ENCODE results near the gene ATP10A. TPM values are rescaled to one million over a fixed set of nuclear protein-coding genes. Genes with fewer than 3 reads are reported as not detected.
"Not testable (repeated sequence)": the region's sequence is repeated elsewhere in the genome, so short reads cannot be mapped to it uniquely, and the experiment has no call there.

The ATP10A gene
- total RNA-seq, 1 donor from 2014 or later, result 10.6 TPM

DNA sequence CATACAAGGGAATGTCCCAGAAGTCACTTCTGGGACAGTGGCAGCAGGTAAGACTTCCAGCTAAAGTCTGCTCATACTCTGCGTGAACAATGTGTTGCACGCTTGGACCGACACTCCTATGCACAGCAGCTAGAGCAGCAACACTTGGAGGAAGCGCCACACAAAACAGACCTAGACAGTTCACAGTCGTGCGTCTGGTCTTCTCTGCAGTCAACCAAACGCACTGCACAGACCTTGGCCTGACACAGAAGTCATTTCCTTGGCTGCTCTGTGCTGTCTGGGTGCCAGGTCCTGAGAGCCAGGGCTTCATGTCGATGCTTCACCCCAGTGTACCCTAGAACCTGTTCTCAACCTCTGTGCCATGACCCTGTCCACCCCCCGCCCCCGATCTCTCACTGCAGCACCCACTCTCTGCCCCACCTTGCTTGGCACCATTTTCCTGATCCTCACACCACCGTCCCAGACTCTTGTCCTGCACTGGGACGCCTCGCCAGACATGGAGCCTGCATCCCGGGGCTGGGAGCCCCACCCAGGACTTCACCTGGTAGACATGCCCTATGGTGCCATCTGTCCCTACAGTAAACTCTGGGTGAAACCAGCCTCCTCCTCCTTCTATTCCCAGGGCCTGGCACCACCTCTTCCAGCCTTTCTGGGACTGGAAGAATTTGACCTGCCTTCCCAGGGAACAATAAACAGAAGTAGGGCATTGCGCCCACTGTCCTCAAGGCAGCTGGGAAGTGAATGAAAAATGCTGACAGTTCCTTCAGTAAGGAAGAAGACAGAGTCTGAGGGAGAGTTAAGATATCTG is 3.1 kb downstream of the ATP10A start:
- peak; percentile 64 for DNase-seq (ENCODE audit: low spot score)

GRCh38 chr15:25858952-25859760 is 4.0 kb downstream of the ATP10A start:
- DNase-seq (ENCODE audit: low spot score), result no peak

DNA sequence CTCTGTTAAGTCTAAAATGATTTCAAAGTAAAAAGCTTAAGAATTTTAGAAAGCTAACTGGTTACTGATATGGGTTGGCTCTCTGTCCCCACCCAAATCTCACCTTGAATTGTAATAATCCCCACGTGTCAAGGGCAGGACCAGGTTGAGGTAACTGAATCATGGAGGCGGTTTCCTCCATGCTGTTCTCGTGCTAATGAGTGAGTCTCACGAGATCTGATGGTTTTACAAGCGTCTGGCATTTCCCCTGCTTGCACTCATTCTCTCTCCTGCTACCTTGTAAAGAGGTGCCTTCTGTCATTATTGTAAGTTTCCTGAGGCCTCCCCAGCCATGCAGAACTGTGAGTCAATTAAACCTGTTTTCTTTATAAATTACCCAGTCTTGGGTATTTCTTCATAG is 7.1 kb downstream of the ATP10A start:
- DNase-seq (ENCODE audit: low spot score), result not testable (repeated sequence)

DNA sequence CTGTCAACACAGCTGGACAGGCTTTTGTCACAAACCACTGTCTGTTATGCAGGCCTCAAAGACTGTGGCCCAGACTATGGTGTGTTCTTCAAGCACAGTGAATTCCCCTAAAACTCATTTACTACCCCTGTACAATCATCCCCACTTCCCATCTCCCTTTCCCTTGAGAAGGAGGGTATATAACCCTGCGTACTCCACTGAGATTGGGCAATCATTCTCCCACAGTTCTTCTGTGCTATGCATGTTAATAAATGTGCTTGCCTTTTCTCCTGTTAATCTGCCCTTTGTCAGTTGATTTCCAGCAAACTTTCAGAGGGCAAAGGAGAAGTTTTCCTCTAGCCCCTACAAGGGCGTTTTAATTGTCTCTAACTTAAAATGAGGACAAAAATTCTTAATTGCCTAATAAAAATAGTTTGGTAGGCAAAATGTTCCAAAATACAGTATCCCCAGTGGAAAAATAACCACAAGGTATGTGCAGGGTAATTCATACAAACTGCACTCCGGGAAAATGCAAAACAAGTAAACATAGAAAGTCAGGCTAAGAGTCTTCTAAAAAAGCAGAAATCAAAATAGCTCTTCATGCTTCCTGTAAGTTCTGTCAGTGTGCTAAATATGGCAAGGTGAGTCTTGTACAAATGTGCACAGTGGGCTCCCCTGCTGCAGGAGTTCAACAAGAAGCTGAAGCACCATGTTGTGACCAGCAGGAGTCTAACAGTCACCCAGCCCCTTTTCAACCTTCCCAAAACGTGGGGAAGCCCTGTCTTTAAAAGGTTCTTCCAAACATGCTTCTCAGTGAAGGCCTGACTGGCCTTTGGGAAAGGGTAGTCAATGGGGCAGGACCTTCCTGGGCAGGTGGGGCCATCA is 10.2 kb downstream of the ATP10A start:
- no peak for DNase-seq (ENCODE audit: low spot score)

GRCh38 chr15:25852027-25852426 is 11.1 kb downstream of the ATP10A start:
- DNase-seq (ENCODE audit: low spot score), result no peak

DNA sequence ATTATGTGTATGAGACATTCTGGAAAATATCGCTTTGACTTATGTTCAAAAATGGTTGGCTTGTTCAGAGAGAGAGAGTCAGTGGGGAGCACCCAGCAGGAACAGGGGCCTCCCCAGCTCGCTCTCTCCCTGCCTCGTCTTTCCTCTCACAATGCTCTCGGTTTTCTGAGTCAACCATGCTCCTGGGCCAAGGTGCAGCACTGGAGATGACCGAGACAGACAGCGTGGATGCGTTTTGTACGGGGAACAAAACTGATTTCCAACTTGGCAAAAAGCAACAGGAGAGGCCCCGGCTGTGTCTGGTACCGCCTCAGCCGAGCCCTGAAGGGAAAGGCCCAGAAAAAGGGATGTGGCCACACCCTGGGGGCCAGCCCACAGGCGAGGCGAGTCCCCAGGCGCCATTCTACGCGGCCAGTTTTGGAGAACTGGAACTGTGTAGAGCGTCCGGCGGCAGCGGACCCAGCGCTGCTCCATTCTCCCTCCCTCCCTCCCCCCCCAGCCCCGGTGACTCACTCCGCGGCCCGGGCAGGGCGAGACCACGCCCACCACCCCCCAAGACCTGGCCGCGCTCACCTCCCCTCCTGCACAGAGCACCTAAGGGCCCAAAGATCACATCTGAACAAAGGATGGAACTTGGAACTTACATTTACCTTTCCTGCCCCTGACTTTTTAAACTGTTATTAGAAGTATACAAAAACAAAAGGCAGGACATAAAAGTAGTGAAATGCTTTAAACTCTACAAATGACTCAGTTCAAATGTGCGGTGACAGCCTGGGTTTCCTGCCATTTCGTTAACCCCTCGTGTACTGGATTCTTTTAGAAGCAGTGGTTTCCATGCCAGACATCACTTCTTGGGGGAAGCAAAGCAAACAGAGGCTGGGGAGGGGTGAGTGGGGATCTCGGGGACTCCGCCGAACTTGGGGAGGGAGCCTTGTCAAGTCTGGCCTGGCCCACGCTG is 12.7 kb downstream of the ATP10A start:
- peak; percentile 82 for DNase-seq (ENCODE audit: low spot score)

DNA sequence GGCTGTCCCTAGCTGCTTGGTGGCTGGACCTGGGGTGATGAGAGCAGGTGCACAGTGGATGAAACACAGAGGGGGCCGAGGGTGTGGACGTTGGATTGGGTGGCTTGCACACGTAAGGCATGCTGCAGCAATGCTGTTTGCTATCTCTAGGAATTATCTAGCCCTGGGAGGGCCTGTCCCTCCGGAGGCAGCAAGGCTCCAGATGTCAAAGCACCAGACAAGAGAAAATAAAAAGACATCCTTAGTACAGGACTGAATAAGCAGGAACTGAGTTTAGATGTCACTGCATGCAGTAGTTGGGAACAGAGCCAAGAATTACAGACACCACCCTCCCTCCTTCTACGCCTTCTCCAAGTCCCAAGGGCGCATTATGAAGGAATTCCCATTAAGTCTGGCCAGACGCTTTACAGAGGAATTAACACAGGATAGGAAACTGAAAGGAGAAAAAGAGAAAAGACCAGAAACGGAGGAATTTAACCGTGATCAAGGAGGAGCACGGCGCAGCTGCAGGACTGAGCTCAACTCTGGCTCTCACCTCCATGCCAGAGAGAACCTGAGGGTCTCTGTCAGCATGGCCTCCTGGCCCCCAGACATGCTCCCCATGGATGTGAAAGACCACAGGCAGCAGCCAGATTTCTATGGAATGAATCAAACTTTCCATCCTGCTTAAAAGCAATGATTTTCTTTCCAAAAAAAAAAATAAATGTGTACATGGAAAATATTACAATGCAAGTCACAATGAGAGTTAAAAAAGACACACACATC is 13.8 kb downstream of the ATP10A start:
- no peak for DNase-seq (ENCODE audit: low spot score)

GRCh38 chr15:25848784-25849156 is 14.4 kb downstream of the ATP10A start:
- no peak for DNase-seq (ENCODE audit: low spot score)

DNA sequence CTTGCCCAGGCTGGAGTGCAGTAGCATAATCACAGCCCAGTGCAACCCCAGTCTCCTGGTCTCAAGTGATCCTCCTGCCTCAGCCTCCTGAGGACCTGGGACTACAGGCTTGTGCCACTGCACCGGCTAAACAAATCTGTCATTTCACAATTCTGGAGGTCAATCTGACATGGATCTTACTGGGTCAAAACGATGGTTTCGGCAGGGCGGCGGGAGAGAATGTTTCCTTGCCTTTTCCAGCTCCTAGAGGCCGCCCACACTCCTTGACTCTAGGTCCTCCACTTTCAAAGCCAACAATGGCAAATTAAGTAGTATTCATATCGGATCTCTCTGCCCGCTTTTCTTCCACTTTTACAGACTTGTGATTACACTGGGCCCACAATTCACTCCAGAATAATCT is 14.8 kb downstream of the ATP10A start:
- no peak for DNase-seq (ENCODE audit: low spot score)

- no peak for DNase-seq (ENCODE audit: low spot score)
These were observed 16.1 kb downstream of the ATP10A start for GRCh38 chr15:25847051-25847450.

GRCh38 chr15:25846377-25846776 is 16.8 kb downstream of the ATP10A start:
- no peak for DNase-seq (ENCODE audit: low spot score)

GRCh38 chr15:25844981-25845680 is 18.0 kb downstream of the ATP10A start:
- DNase-seq (ENCODE audit: low spot score), result no peak

DNA sequence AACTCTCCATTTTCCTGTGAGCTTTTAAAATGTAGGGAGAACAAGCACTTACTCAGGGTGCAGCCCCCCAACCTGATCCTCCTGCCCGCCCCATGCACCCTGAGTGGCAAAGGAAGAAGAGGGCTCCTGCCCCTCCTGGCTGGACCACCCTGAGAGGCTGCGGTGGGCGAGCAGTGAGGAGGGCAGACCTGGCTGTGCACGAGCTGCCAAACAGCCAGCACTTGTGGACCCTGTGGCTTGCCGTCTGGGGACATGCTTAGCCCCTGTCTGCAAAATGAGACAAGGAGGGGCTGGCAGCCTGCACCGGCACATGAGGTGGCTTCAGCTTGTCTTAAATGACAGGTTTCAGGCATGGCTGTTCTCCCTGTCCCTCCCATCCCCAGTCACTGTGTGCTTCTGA is 18.6 kb downstream of the ATP10A start:
- DNase-seq (ENCODE audit: low spot score), result no peak

- DNase-seq (ENCODE audit: low spot score), result no peak
These were observed 19.1 kb downstream of the ATP10A start for GRCh38 chr15:25844076-25844475.

GRCh38 chr15:25839638-25840156 is 23.4 kb downstream of the ATP10A start:
- DNase-seq (ENCODE audit: low spot score), result no peak

GRCh38 chr15:25838871-25839195 is 24.3 kb downstream of the ATP10A start:
- no peak for DNase-seq (ENCODE audit: low spot score)

DNA sequence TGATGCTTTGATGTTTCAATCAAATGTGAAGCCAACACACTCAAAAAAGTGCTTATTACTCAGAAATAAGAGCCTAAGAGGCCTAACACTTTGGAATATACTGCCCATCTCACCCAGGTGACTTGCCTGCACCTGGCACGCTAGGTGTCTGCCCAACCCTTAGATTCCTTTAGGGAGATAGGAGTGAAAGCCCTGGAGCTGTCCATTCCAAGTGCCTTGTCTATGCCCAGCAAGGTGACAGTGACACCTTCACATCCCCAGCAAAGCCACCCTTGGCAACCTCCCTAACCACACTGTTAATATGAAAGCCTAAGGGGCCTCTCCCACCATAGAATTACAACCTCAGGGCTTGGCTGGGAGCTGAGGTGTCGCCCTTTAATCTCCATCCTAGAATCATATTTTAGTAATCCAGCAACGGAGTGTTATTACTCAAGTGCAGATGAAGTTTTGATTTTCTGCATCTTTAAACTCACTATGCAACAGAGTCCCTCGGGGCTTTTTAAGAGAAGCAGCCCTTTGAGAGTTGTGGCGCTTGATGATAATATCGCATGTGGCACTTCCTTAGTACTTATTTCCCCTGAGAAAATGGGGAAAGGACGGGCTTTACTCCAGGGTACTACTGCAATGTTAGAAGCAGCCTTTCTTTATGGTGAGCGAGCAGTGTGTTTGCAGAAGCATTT is 24.8 kb downstream of the ATP10A start:
- DNase-seq (ENCODE audit: low spot score), result no peak

DNA sequence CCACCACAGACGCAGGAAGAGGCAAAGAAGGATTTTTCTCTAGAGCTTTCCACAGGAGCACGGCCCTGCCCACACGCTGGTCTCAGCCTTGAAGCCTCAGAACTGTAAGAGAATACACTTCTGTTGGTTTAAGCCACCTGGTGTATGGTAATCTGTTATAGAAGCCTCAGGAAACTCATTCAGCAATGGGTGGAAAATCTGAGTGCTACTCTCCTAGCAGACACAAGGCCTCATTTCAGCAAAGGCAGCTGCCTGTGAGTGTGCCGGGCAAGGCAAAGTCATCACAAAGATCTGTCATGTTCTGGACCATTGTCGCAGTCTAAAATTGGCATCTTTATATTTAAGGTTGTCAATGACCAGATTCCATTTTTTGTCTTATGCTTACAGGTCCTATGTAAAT is 31.0 kb downstream of the ATP10A start:
- no peak for DNase-seq (ENCODE audit: low spot score)
